Central memory CD4-positive, alpha-beta T cell (primary cell): Measurements from ENCODE around the gene OR52D1.

Source experiments
- DNase-seq: peaks from one replicate; pipeline ENCODE4 v3.0.0; 2022
- total RNA-seq, 3 experiments: gene quantifications; one replicate each; lab custom pipeline; 2026; lab: John Stamatoyannopoulos, UW

The OR52D1 gene
- 0 reads per million in 3 experiments for total RNA-seq

DNA sequence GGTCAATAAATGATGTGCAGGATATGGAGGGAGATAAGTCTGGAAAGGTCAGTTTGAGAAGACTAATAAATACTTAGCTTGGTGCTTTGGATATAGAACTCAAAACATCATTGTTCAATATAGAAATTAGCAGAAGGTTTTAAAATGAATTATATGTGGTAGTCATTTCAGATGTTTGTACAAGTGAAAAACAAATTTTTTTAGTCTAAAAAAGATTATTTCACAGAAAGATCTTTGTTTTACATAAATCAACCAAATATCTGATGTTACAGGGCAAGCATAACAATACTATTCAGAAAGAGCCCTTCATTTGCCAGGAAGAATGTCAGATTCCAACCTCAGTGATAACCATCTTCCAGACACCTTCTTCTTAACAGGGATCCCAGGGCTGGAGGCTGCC is at the start of gene OR52D1:
Gene OR52D1 (plus strand): TSS at position 301 of the 400 bp plus-strand sequence. CDS start 22 bp downstream, at position 323.
- DNase-seq = no peak

- no peak for DNase-seq
These were observed 47.1 kb upstream of the OR52D1 start, which contains the start of gene OR51I1 for GRCh38 chr11:5441414-5441813. OR51I1 (minus strand) TSS chr11:5441514; CDS start chr11:5441514, 0 bp downstream.

DNA sequence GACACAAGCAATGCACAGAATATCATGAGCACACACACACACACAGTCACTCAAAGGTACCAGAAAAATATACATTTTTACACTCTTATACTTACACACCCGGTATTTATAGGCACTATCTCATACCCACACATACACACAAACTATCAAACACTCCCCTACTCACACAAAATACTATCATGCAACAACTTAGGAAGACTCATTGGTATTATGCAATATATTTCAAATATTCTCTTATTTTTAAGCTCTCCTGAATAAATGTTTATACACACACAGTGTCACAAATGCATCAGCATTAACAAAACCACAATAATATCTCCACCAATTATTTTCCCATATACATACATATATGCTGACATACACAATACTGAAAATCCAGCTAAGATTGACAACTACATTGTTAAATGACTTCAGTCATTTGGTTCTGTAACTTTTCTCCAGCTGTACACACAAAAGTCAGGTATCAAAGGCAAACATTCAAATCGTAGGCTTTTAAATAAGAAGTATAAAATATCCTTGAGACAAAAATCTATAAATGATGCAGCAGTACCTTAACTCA is 44.6 kb upstream of the OR52D1 start:
- DNase-seq = no peak

GRCh38 chr11:5449023-5449422 is 39.5 kb upstream of the OR52D1 start, which contains the start of gene OR51I2:
OR51I2 (plus strand) TSS chr11:5449323; CDS start chr11:5453489, 4,166 bp downstream.
- DNase-seq = no peak

- no peak for DNase-seq
These were observed 39.1 kb upstream of the OR52D1 start for GRCh38 chr11:5449432-5449831.

GRCh38 chr11:5460983-5461621 is 27.4 kb upstream of the OR52D1 start:
- no peak for DNase-seq

DNA sequence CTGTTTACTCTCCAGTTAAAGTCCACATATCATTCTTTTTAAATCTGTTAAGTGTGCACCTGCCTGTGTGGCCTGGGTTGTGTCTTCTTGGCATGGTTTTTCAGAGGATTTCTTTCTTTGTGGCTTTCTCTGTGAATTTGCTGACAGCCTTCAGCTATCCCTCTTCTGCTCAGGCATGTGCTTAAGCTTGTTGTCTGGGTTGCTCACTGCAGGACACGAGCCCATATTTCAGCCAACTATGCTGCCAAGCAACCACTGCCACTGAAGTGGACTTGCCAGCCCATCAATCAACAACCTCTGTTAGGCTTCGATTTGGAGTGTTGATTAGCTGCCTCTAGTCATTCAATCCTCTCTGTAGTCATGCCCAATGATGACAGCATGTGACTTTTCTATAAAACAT is 21.0 kb upstream of the OR52D1 start:
- DNase-seq = no peak

GRCh38 chr11:5473921-5474320 is 14.6 kb upstream of the OR52D1 start:
- no peak for DNase-seq

DNA sequence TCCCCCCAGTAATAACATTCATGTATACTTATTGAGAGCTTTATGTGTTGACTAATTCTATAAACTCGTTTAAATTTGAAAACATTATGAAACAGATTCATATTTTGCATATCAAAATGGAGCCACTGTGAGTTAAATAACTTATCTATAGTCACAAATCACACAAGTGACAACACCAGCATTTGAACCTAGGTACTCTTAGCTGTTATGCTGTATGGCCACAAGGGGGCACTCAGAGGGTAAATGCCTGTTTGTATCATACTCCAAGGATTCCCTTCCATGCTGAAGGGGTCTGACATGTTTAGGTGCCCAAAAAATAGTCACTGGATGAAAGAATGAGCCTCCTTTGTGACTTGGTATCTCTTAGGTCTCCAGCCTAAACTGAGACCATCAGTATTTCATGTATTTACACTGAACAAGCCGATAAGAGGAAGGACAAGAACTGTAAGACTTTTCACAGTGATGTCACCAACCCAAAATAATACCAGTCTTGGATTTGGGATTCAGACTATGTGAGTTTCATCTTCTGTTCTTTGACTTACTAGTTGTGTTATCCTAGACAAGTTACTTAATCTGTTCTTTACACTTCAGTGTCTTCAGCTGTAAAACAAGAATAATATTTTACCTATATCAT is 12.2 kb upstream of the OR52D1 start:
- DNase-seq = peak; percentile 10

- no peak for DNase-seq
These were observed 2.5 kb upstream of the OR52D1 start for GRCh38 chr11:5486003-5486402.

DNA sequence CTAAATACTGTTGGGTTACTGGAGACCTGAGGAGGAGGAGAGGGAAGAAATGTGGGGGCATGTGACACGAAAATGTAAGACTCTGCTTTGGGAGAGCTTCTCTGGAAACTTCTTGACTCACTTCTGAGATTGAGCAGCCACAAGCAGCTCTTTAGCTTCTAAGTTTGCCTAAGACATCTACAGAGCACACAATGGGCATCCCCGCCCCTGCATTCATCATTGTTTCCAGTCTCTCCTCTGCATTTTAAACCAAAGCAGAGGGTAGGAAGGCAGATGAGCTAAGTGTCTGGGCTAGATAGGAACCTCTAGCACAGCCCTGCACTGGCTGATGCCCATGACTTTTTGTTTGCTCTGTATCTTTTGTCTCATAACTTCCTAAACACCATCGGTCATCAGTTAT is 2.1 kb upstream of the OR52D1 start:
- no peak for DNase-seq

DNA sequence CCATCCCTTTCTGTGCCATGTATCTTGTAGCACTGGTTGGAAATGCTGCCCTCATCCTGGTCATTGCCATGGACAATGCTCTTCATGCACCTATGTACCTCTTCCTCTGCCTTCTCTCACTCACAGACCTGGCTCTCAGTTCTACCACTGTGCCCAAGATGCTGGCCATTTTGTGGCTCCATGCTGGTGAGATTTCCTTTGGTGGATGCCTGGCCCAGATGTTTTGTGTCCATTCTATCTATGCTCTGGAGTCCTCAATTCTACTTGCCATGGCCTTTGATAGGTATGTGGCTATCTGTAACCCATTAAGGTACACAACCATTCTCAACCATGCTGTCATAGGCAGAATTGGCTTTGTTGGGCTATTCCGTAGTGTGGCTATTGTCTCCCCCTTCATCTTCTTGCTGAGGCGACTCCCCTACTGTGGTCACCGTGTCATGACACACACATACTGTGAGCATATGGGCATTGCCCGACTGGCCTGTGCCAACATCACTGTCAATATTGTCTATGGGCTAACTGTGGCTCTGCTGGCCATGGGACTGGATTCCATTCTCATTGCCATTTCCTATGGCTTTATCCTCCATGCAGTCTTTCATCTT is 414 bp downstream of the OR52D1 start:
- DNase-seq = no peak

GRCh38 chr11:5489576-5490357 is 1.3 kb downstream of the OR52D1 start:
- DNase-seq = no peak

- no peak for DNase-seq
These were observed 11.2 kb downstream of the OR52D1 start for GRCh38 chr11:5499671-5500070.

- no peak for DNase-seq
These were observed 11.9 kb downstream of the OR52D1 start for GRCh38 chr11:5500393-5500801.

- no peak for DNase-seq
These were observed 16.0 kb downstream of the OR52D1 start for GRCh38 chr11:5504403-5504921.

DNA sequence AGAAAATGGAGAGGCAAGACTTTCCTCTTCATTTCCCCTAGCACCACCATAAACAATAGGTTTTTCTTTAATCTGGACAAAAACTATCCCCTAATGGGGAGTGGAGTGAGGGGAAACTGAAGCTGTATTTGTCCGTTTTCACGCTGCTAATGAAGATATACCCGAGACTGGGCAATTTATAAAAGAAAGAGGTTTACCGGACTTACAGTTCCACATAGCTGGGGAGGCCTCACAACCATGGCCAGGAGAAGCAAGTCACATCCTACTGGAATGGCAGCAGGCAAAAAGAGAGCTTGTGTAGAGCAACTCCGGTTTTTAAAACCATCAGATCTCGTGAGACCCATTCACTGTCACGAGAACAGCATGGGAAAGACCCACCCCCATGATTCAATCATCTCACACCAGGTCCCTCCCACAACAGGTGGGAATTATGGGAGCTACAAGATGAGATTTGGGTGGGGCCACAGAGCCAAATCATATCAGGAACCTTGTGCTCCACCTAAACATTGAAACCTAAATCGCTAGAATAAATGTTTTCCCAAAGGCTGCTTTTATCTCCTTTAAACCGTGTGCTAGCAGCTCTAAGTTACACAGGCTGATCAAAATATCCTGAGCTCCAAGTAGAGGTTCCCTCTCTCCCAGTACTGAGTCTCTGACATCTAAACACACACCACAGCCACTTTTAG is 17.0 kb downstream of the OR52D1 start:
- DNase-seq = no peak

GRCh38 chr11:5507177-5507932 is 18.9 kb downstream of the OR52D1 start:
- DNase-seq = no peak

DNA sequence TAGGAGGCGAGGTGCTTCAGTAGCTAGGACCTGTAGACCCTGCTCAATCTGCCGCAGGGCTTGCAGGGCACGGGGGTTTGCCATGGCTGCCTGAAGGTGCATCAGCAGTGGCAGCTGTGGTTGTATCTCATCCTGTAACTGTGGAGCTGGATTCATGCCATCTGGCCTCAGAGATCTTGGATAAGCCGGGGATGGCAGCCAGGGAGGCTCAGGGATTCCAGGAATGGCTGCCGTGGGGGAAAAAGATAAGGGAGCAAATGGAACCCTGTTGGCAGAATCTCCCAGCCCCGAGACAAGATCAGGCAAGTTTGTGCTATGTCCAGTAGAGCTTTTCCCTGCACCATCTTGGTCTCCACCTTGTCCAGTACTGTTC is 19.4 kb downstream of the OR52D1 start:
- no peak for DNase-seq

DNA sequence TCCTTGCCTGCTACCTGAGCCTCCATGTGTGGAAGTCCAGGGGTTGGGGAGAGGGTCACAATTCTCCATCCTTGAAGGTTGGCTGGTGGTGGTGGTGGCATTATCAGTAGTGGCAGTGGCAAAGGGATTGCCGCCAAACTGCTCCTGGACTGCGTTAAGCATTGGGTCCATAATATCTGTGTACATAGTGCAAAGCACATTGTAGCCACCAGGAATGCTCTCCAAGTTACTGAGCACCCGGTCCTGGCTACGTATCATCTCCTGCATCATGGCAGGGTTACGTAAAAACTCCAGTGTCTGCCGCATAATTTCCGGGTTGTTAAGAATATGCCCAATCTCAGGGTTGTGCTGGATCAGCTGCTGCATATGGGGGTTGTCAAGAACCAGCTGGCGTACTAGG is 20.1 kb downstream of the OR52D1 start:
- DNase-seq = no peak

DNA sequence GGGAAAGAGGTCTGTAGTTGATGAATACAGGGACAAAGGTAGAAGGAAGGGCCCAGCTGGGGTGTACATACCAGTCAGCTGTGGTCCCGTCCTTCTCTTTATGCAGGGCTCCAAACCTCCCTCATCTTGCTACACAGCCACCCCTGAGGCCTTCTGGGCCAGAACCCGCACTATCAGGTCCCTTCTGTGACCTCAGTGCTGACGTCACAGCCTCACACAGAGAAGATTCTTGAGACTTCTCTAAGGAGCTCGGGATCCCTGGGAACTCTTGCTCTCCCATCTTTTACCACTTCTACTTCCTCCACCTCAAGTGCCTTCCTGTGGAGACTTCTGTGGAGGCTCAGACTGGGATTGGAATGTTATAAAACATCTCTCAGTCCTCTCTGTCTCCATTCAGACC is 21.3 kb downstream of the OR52D1 start, which contains the start of gene UBQLN3:
Gene UBQLN3 (minus strand): TSS at position 155 of the 400 bp plus-strand sequence. CDS start 399 bp downstream, outside the sequence.
- DNase-seq = no peak
